ENCODE data around the gene SLC24A4.

Gene SLC24A4

GRCh38 chr14:92487513-92488133, 164.7 kb downstream of the SLC24A4 start:
- Histone ChIP-seq H3K4me3 (ENCODE audit: low read length) (no peak overlapping the region), H3K4me1 (ENCODE audit: control insufficient read depth, insufficient read depth, low read length) (peaks cover 8% of the 10 kb centered on the region), H3K36me3 (ENCODE audit: control insufficient read depth, insufficient read depth, low read length, severe bottlenecking) (no peaks in the 10 kb centered on the region), H3K27me3 (replicated peaks; ENCODE audit: control insufficient read depth, insufficient read depth, low read length) (peaks cover 13% of the 10 kb centered on the region), H3K9ac (ENCODE audit: low read length) (no peak overlapping the region), H3K9me3 (ENCODE audit: control insufficient read depth, low read length) (no peaks in the 10 kb centered on the region)
- no peak for DNase-seq (ENCODE audit: low read depth)

GRCh38 chr14:92489394-92490238, 166.7 kb downstream of the SLC24A4 start:
- Histone ChIP-seq H3K4me3 (ENCODE audit: low read length) (no peak overlapping the region), H3K36me3 (ENCODE audit: control insufficient read depth, insufficient read depth, low read length, severe bottlenecking) (no peaks in the 10 kb centered on the region), H3K9me3 (ENCODE audit: control insufficient read depth, low read length) (no peaks in the 10 kb centered on the region), H3K27me3 (replicated peaks; ENCODE audit: control insufficient read depth, insufficient read depth, low read length) (peaks cover 3% of the 10 kb centered on the region), H3K4me1 (ENCODE audit: control insufficient read depth, insufficient read depth, low read length) (peaks cover 17% of the 10 kb centered on the region), H3K9ac (ENCODE audit: low read length) (no peak overlapping the region)
- no peak for DNase-seq (ENCODE audit: low read depth)

GRCh38 chr14:92490239-92490959, 167.4 kb downstream of the SLC24A4 start:
- H3K9ac ChIP-seq (ENCODE audit: low read length), result no peak overlapping the region
- H3K9me3 ChIP-seq (ENCODE audit: control insufficient read depth, low read length), result no peaks in the 10 kb centered on the region
- H3K27me3 ChIP-seq (replicated peaks; ENCODE audit: control insufficient read depth, insufficient read depth, low read length), result no peaks in the 10 kb centered on the region
- no peaks in the 10 kb centered on the region for H3K36me3 ChIP-seq (ENCODE audit: control insufficient read depth, insufficient read depth, low read length, severe bottlenecking)
- H3K4me3 ChIP-seq (ENCODE audit: low read length), result no peak overlapping the region
- peaks cover 17% of the 10 kb centered on the region for H3K4me1 ChIP-seq (ENCODE audit: control insufficient read depth, insufficient read depth, low read length)
- DNase-seq (ENCODE audit: low read depth), result no peak

GRCh38 chr14:92491782-92492181, 168.8 kb downstream of the SLC24A4 start:
- Histone ChIP-seq H3K9me3 (ENCODE audit: control insufficient read depth, low read length) (no peaks in the 10 kb centered on the region), H3K27me3 (replicated peaks; ENCODE audit: control insufficient read depth, insufficient read depth, low read length) (no peaks in the 10 kb centered on the region), H3K4me1 (ENCODE audit: control insufficient read depth, insufficient read depth, low read length) (peaks cover 17% of the 10 kb centered on the region), H3K36me3 (ENCODE audit: control insufficient read depth, insufficient read depth, low read length, severe bottlenecking) (no peaks in the 10 kb centered on the region), H3K4me3 (ENCODE audit: low read length) (no peak overlapping the region), H3K9ac (ENCODE audit: low read length) (no peak overlapping the region)
- no peak for DNase-seq (ENCODE audit: low read depth)

- no peak for DNase-seq (ENCODE audit: low read depth)
- no peaks in the 10 kb centered on the region for H3K9me3 ChIP-seq (ENCODE audit: control insufficient read depth, low read length)
- no peak overlapping the region for H3K9ac ChIP-seq (ENCODE audit: low read length)
- H3K36me3 ChIP-seq (ENCODE audit: control insufficient read depth, insufficient read depth, low read length, severe bottlenecking), result no peaks in the 10 kb centered on the region
- H3K27me3 ChIP-seq (replicated peaks; ENCODE audit: control insufficient read depth, insufficient read depth, low read length), result no peaks in the 10 kb centered on the region
- no peak overlapping the region for H3K4me3 ChIP-seq (ENCODE audit: low read length)
- H3K4me1 ChIP-seq (ENCODE audit: control insufficient read depth, insufficient read depth, low read length), result peaks cover 17% of the 10 kb centered on the region
Observed at GRCh38 chr14:92492258-92492657, 169.3 kb downstream of the SLC24A4 start.

- Histone ChIP-seq H3K9ac (ENCODE audit: low read length) (no peak overlapping the region), H3K27me3 (replicated peaks; ENCODE audit: control insufficient read depth, insufficient read depth, low read length) (no peaks in the 10 kb centered on the region), H3K4me1 (ENCODE audit: control insufficient read depth, insufficient read depth, low read length) (peaks cover 17% of the 10 kb centered on the region), H3K4me3 (ENCODE audit: low read length) (no peak overlapping the region), H3K36me3 (ENCODE audit: control insufficient read depth, insufficient read depth, low read length, severe bottlenecking) (no peaks in the 10 kb centered on the region), H3K9me3 (ENCODE audit: control insufficient read depth, low read length) (no peaks in the 10 kb centered on the region)
- no peak for DNase-seq (ENCODE audit: low read depth)
Observed at GRCh38 chr14:92493024-92493423, 170.1 kb downstream of the SLC24A4 start.

GRCh38 chr14:92493492-92493891, 170.5 kb downstream of the SLC24A4 start:
- H3K9ac ChIP-seq (ENCODE audit: low read length), result no peak overlapping the region
- no peak for DNase-seq (ENCODE audit: low read depth)
- H3K36me3 ChIP-seq (ENCODE audit: control insufficient read depth, insufficient read depth, low read length, severe bottlenecking), result no peaks in the 10 kb centered on the region
- peaks cover 17% of the 10 kb centered on the region for H3K4me1 ChIP-seq (ENCODE audit: control insufficient read depth, insufficient read depth, low read length)
- no peak overlapping the region for H3K4me3 ChIP-seq (ENCODE audit: low read length)
- H3K9me3 ChIP-seq (ENCODE audit: control insufficient read depth, low read length), result no peaks in the 10 kb centered on the region
- no peaks in the 10 kb centered on the region for H3K27me3 ChIP-seq (replicated peaks; ENCODE audit: control insufficient read depth, insufficient read depth, low read length)

- no peak for DNase-seq (ENCODE audit: low read depth)
- no peak overlapping the region for H3K9ac ChIP-seq (ENCODE audit: low read length)
- no peak overlapping the region for H3K4me3 ChIP-seq (ENCODE audit: low read length)
- H3K36me3 ChIP-seq (ENCODE audit: control insufficient read depth, insufficient read depth, low read length, severe bottlenecking), result no peaks in the 10 kb centered on the region
- no peaks in the 10 kb centered on the region for H3K27me3 ChIP-seq (replicated peaks; ENCODE audit: control insufficient read depth, insufficient read depth, low read length)
- H3K4me1 ChIP-seq (ENCODE audit: control insufficient read depth, insufficient read depth, low read length), result peaks cover 17% of the 10 kb centered on the region
- no peaks in the 10 kb centered on the region for H3K9me3 ChIP-seq (ENCODE audit: control insufficient read depth, low read length)
Observed at GRCh38 chr14:92494512-92494911, 171.5 kb downstream of the SLC24A4 start.

GRCh38 chr14:92495027-92495426, 172.1 kb downstream of the SLC24A4 start:
- peaks cover 17% of the 10 kb centered on the region for H3K4me1 ChIP-seq (ENCODE audit: control insufficient read depth, insufficient read depth, low read length)
- no peaks in the 10 kb centered on the region for H3K27me3 ChIP-seq (replicated peaks; ENCODE audit: control insufficient read depth, insufficient read depth, low read length)
- no peak overlapping the region for H3K4me3 ChIP-seq (ENCODE audit: low read length)
- peak; percentile 82 for DNase-seq (ENCODE audit: low read depth)
- no peak overlapping the region for H3K9ac ChIP-seq (ENCODE audit: low read length)
- H3K36me3 ChIP-seq (ENCODE audit: control insufficient read depth, insufficient read depth, low read length, severe bottlenecking), result no peaks in the 10 kb centered on the region
- H3K9me3 ChIP-seq (ENCODE audit: control insufficient read depth, low read length), result no peaks in the 10 kb centered on the region

GRCh38 chr14:92496191-92496857, 173.4 kb downstream of the SLC24A4 start:
- Histone ChIP-seq H3K27me3 (replicated peaks; ENCODE audit: control insufficient read depth, insufficient read depth, low read length) (no peaks in the 10 kb centered on the region), H3K9ac (ENCODE audit: low read length) (no peak overlapping the region), H3K36me3 (ENCODE audit: control insufficient read depth, insufficient read depth, low read length, severe bottlenecking) (no peaks in the 10 kb centered on the region), H3K4me3 (ENCODE audit: low read length) (no peak overlapping the region), H3K9me3 (ENCODE audit: control insufficient read depth, low read length) (no peaks in the 10 kb centered on the region), H3K4me1 (ENCODE audit: control insufficient read depth, insufficient read depth, low read length) (peaks cover 25% of the 10 kb centered on the region)
- DNase-seq (ENCODE audit: low read depth), result no peak

GRCh38 chr14:92497391-92497790, 174.4 kb downstream of the SLC24A4 start:
- Histone ChIP-seq H3K9ac (ENCODE audit: low read length) (no peak overlapping the region), H3K4me1 (ENCODE audit: control insufficient read depth, insufficient read depth, low read length) (peaks cover 30% of the 10 kb centered on the region), H3K36me3 (ENCODE audit: control insufficient read depth, insufficient read depth, low read length, severe bottlenecking) (no peaks in the 10 kb centered on the region), H3K9me3 (ENCODE audit: control insufficient read depth, low read length) (no peaks in the 10 kb centered on the region), H3K27me3 (replicated peaks; ENCODE audit: control insufficient read depth, insufficient read depth, low read length) (no peaks in the 10 kb centered on the region), H3K4me3 (ENCODE audit: low read length) (no peak overlapping the region)
- no peak for DNase-seq (ENCODE audit: low read depth)

Data from adipocyte (in vitro differentiated cells).